Kidney epithelial cell (primary cell): Measurements from ENCODE around the gene KLF11. TPM values are rescaled to one million over a fixed set of nuclear protein-coding genes. Genes with fewer than 3 reads are reported as not detected.
"Not testable (repeated sequence)": the region's sequence is repeated elsewhere in the genome, so short reads cannot be mapped to it uniquely, and the experiment has no call there.

Experiments
- DNase-seq: peaks from one replicate; pipeline ENCODE4 v3.0.0-alpha.2; 2010; ENCODE audit warnings: low read depth
- H3K27me3 ChIP-seq: 2 replicates; pipeline ENCODE4 v1.6.0; 2011; ENCODE audit warnings: low read length; ENCODE audit not compliant: control insufficient read depth, insufficient read depth
- H3K36me3 ChIP-seq: 2 replicates; pipeline ENCODE4 v1.5.1; 2011; ENCODE audit warnings: low read length; ENCODE audit not compliant: control insufficient read depth, insufficient read depth
- H3K4me3 ChIP-seq: 2 replicates; pipeline ENCODE4 v1.5.1; 2011; ENCODE audit warnings: low read depth, mild to moderate bottlenecking, control low read depth, low read length
- CTCF ChIP-seq: IDR thresholded peaks from 2 replicates; pipeline ENCODE4 v1.5.1; 2011; ENCODE audit warnings: mild to moderate bottlenecking, moderate library complexity, low read length, control low read depth, inconsistent platforms; ENCODE audit not compliant: insufficient read depth, poor library complexity, severe bottlenecking
- total RNA-seq: library from RNA; depleted of rRNA; stranded (reverse); fragments of >200 nt; gene quantifications from 2 replicates; pipeline ENCODE4 v1.2.3, GENCODE V29; 2015

The KLF11 gene
- total RNA-seq, 1 donor from 2014 or later, result 15.4 TPM

DNA sequence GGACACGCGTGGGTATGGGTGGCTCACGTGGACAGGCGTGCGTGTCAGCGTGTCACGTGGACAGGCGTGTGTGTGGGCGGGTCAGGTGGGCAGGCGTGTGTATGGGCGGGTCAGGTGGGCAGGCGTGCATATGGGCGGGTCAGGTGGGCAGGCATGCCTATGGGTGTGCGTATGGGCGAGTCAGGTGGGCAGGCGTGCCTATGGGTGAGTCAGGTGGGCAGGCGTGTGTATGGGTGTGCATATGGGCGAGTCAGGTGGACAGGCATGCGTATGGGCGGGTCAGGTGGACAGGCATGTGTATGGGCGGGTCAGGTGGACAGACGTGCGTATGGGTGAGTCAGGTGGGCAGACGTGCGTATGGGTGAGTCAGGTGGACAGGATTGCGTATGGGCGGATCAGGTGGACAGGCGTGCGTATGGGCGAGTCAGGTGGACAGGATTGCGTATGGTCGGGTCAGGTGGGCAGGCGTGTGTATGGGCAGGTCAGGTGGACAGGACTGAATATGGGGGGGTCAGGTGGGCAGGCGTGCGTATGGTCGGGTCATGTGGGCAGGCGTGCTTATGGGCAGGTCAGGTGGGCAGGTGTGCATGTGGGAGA is 30.9 kb upstream of the KLF11 start:
- not testable (repeated sequence) for H3K4me3 ChIP-seq, DNase-seq, H3K27me3 ChIP-seq, H3K36me3 ChIP-seq

- Histone ChIP-seq H3K4me3 (no peak overlapping the region), H3K36me3 (no peaks in the 10 kb centered on the region), H3K27me3 (no peaks in the 10 kb centered on the region)
- DNase-seq, result no peak
- no peak for TF ChIP-seq CTCF
Observed at GRCh38 chr2:10012963-10013461, 30.3 kb upstream of the KLF11 start.

DNA sequence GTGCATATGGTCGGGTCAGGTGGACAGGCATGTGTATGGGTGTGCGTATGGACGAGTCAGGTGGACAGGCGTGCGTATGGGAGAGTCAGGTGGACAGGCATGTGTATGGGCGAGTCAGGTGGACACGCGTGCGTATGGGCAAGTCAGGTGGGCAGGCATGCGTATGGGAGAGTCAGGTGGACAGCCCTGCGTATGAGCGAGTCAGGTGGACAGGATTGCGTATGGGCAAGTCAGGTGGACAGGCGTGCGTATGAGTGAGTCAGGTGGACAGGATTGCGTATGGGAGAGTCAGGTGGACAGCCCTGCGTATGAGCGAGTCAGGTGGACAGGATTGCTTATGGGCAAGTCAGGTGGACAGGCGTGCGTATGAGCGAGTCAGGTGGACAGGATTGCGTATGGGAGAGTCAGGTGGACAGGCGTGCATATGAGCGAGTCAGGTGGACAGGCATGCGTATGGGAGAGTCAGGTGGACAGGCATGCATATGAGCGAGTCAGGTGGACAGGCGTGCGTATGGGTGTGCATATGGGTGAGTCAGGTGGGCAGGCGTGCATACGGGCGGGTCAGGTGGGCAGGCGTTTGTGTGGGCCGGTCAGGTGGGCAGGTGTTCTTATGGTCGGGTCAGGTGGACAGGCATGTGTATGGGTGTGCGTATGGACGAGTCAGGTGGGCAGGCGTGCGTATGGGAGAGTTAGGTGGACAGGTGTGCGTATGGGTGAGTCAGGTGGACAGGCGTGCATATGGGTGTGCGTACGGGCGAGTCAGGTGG is 29.5 kb upstream of the KLF11 start:
- not testable (repeated sequence) for DNase-seq, H3K4me3 ChIP-seq, H3K27me3 ChIP-seq, H3K36me3 ChIP-seq

- H3K4me3 ChIP-seq, result no peak overlapping the region
- H3K27me3 ChIP-seq, result peaks cover 2% of the 10 kb centered on the region
- H3K36me3 ChIP-seq, result no peaks in the 10 kb centered on the region
- no peak for DNase-seq
- TF ChIP-seq CTCF, result no peak
Observed at GRCh38 chr2:10014418-10015190, 28.7 kb upstream of the KLF11 start.

DNA sequence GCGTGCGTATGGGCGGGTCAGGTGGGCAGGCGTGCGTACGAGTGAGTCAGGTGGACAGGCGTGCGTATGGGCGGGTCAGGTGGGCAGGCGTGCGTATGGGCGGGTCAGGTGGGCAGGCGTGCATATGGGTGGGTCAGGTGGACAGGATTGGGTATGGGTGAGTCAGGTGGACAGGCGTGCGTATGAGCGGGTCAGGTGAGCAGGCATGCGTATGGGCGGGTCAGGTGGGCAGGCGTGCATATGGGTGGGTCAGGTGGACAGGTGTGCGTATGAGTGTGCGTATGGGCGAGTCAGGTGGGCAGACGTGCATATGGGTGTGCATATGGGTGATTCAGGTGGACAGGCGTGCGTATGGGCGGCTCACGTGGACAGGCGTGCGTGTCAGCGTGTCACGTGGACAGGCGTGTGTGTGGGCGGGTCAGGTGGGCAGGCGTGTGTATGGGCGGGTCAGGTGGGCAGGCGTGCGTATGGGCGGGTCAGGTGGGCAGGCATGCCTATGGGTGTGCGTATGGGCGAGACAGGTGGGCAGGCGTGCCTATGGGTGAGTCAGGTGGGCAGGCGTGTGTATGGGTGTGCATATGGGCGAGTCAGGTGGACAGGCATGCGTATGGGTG is 27.9 kb upstream of the KLF11 start:
- not testable (repeated sequence) for H3K36me3 ChIP-seq, DNase-seq, H3K4me3 ChIP-seq, H3K27me3 ChIP-seq

DNA sequence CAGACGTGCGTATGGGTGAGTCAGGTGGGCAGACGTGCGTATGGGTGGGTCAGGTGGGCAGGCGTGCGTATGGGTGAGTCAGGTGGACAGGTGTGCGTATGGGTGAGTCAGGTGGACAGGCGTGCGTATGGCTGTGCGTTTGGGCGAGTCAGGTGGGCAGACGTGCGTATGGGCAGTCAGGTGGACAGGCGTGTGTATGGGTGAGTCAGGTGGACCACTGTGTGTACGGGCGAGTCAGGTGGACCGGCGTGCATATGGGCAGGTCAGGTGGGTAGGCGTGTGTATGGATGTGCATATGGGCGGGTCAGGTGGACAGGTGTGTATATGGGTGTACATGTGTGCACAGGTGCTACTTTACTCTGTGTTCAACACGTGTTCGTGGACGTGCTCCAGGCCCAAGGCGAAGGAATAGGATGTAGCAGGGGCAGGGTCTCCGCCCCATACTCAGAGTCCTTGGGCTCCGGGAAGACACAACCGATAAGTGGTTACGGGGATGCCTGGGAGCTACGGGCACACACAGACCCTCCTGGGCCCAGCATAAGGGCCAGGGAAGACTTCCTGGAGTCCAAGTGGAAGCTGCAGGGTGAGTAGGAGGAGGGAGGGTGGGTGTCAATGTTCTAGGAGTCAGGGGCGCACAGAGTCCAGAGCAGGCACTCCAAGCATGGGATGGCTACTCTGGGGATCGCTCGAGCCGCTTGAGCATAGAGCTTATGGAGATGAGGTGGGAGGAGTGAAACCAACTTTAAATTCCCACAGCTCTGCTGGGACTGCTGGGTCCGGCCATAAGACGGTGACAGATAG is 27.1 kb upstream of the KLF11 start:
- no peak for TF ChIP-seq CTCF
- no peak for DNase-seq
- H3K27me3 ChIP-seq, result peaks cover 2% of the 10 kb centered on the region
- no peak overlapping the region for H3K4me3 ChIP-seq
- no peaks in the 10 kb centered on the region for H3K36me3 ChIP-seq

- no peak for TF ChIP-seq CTCF
- no peak overlapping the region for H3K4me3 ChIP-seq
- H3K36me3 ChIP-seq, result no peaks in the 10 kb centered on the region
- peaks cover 2% of the 10 kb centered on the region for H3K27me3 ChIP-seq
- no peak for DNase-seq
Observed at GRCh38 chr2:10016802-10017258, 26.5 kb upstream of the KLF11 start.
